Ovary (tissue), 9 donors: ENCODE results near the gene BRD4. TPM values are rescaled to one million over a fixed set of nuclear protein-coding genes. Genes with fewer than 3 reads are reported as not detected.

Source experiments
- DNase-seq, 5 donors: peaks; one replicate each; pipeline ENCODE4 v3.0.0-alpha.2; 2019 to 2020
- H3K27ac ChIP-seq, 2 donors: fragments of 200-600 bp; one replicate each; pipeline versions ENCODE4 v1.5.1 to v1.8.0; 2019 to 2022
- H3K27me3 ChIP-seq: fragments of 200-600 bp; one replicate; pipeline ENCODE4 v1.8.0; 2022
- H3K36me3 ChIP-seq: fragments of 200-600 bp; sonication (generic); one replicate; pipeline ENCODE4 v1.5.1; 2019
- H3K4me1 ChIP-seq: one replicate; pipeline ENCODE4 v1.8.1; 2013; ENCODE audit warnings: mild to moderate bottlenecking, moderate library complexity; ENCODE audit not compliant: insufficient read depth
- H3K4me3 ChIP-seq: fragments of 200-600 bp; sonication (generic); one replicate; pipeline ENCODE4 v1.5.1; 2017
- H3K9me3 ChIP-seq, 2 donors: fragments of 200-600 bp in 1 of 2; sonication (generic) in 1 of 2; one replicate each; pipeline versions ENCODE4 v1.5.1 to v1.8.1; 2013 to 2019; ENCODE audit warnings: mild to moderate bottlenecking in 1 of 2, moderate library complexity in 1 of 2
- EP300 ChIP-seq: sonication (generic); formaldehyde crosslinking; IDR thresholded peaks from one replicate; pipeline ENCODE4 v1.6.1; 2017; ENCODE audit warnings: antibody characterized with exemption
- POLR2A ChIP-seq: fragments of 450-650 bp; IDR thresholded peaks from one replicate; pipeline ENCODE4 v1.6.1; 2017; ENCODE audit warnings: antibody characterized with exemption, mild to moderate bottlenecking, moderate library complexity
- WGBS, 3 donors: extraction: QIAGEN DNeasy Blood & Tissue Kit in 1 of 3; methylation state at CpG; one replicate each; pipeline versions ENCODE4 v1.1.5 to v1.1.7; 2013 to 2017; 5-methylcytosine and 5-hydroxymethylcytosine counted together
- intact Hi-C, 4 donors: fragments of 100-400 bp; cut with DNase I; formaldehyde crosslinking; loops; one replicate each; pipeline versions ENCODE4 v1.11.0 to v1.15.1; 2022 to 2023
- polyA plus RNA-seq, 2 donors: library from polyadenylated mRNA; stranded (reverse); fragments of 200-250 nt in 1 of 2; fragments of 350-450 nt in 1 of 2; fragmentation: Illumina TruSeq in 1 of 2; extraction: RNeasy Lipid Tissue Mini Kit (QIAGEN cat#74804) in 1 of 2; gene quantifications; one replicate each; pipeline ENCODE4 v1.2.3, GENCODE V29; 2013 to 2014
- total RNA-seq, 7 donors: library from RNA; depleted of rRNA in 2 of 7; stranded (reverse); fragments of >200 nt in 2 of 7; fragmentation: NEBNext Ultra II Directional in 3 of 7; extraction: Animal tissue kit (Norgen Biotek cat#: 25700) in 3 of 7; gene quantifications; one replicate each; pipeline versions ENCODE4 v1.1.0 to v1.2.4, GENCODE V29; 2016 to 2023
- TF ChIP-seq, protein P1 (sequence below), 3 donors: fragments of 450-650 bp in 2 of 3; fragments of 200-600 bp in 1 of 3; IDR thresholded peaks; one replicate each; pipeline versions ENCODE4 v1.5.1 to v1.8.0; 2016 to 2022; ENCODE audit warnings: antibody characterized with exemption in 3 of 3, mild to moderate bottlenecking in 1 of 3
- donor health status: DM: no; HTN: no; CAD: no; lungs with moderate emphysema.
- donor health status: DM: no; HTN: no; CAD: no.
- donor health status: Bipolar disorder and iron deficiency.
- donor health status: DM: yes; HTN: yes; CAD: no.
- donor health status: DM: no; HTN: no; CAD: no.
- donor health status: DM: yes; HTN: yes; CAD: no.

BRD4 gene
- total and polyA plus RNA-seq, 9 donors = 19.6 to 127 (median 90.4) TPM

- intact Hi-C loops = loop anchor here in 2 of 4 donors (5.0 to 10.0 kb wide), 2 partner anchors 33 to 51 kb away; partner anchors contain the start of gene BRD4 (in 1 of the 2)
Observed at GRCh38 chr19:15284091-15284490, 48.2 kb downstream of the BRD4 start.

DNA sequence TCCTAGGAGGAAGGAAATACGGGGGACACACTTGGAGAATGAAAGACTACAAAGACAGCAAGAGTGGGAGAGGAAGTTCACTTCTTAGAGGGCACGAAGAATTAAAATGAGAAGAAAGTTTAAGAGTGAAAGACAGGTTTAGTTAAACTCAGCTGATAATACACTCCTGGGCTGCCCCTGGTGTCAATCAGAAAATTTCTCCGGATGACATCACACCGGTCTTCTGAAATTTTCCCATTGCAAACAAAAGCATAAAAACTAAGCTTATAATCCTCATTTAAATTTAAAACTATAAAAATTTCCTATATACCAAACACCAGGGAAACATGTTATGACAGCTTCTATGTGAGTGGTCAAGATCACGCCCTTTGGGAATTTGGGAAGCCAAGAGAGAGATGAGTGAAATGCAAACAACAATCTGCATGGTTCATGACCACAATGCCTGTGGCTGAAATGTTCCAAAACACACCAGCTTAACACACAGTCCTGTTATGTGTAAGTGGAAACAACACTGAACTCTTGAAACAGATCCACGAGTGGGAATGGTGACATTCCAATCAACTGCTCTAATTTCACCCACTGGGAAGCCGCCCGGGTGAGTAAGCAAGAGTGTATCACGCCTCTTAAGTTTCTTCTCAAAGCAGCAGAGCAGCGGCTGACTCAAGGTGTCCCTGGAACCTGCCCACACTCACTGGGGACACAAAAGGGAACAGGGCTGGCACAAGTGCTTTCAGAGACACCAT is 49.0 kb downstream of the BRD4 start:
- WGBS, 3 donors = 35 to 41% (median 39%) methylated on average over 10 of the region's 10 CpGs
- TF ChIP-seq, protein P1, sequence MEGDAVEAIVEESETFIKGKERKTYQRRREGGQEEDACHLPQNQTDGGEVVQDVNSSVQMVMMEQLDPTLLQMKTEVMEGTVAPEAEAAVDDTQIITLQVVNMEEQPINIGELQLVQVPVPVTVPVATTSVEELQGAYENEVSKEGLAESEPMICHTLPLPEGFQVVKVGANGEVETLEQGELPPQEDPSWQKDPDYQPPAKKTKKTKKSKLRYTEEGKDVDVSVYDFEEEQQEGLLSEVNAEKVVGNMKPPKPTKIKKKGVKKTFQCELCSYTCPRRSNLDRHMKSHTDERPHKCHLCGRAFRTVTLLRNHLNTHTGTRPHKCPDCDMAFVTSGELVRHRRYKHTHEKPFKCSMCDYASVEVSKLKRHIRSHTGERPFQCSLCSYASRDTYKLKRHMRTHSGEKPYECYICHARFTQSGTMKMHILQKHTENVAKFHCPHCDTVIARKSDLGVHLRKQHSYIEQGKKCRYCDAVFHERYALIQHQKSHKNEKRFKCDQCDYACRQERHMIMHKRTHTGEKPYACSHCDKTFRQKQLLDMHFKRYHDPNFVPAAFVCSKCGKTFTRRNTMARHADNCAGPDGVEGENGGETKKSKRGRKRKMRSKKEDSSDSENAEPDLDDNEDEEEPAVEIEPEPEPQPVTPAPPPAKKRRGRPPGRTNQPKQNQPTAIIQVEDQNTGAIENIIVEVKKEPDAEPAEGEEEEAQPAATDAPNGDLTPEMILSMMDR (IDR thresholded peaks at IDR 0.05) = no peak
- no peak for TF ChIP-seq EP300
- TF ChIP-seq POLR2A = no peak
- Histone ChIP-seq H3K27me3 (no peaks in the 10 kb centered on the region), H3K36me3 (no peaks in the 10 kb centered on the region), H3K27ac (no peak overlapping the region), H3K4me3 (no peak overlapping the region), H3K9me3 (no peaks in the 10 kb centered on the region), H3K4me1 (peaks cover 62% of the 10 kb centered on the region)
- peak in 1 of 5 donors; percentile 40 for DNase-seq
- intact Hi-C loops = loop anchor here in 2 of 4 donors (5.0 to 10.0 kb wide), 2 partner anchors 34 to 51 kb away; partner anchors contain the start of gene BRD4 (in 1 of the 2)

More at GRCh38 chr19:15284091-15284490, 48.2 kb downstream of the BRD4 start:
- TF ChIP-seq, protein P1 (IDR thresholded peaks at IDR 0.05) = no peak
- TF ChIP-seq EP300 (no peak), POLR2A (no peak)
- no peak overlapping the region for H3K27ac ChIP-seq
- peaks cover 68% of the 10 kb centered on the region for H3K4me1 ChIP-seq
- WGBS, 3 donors = 79 to 89% (median 84%) methylated on average over 5 of the region's 5 CpGs
- no peaks in the 10 kb centered on the region for H3K36me3 ChIP-seq
- no peak for DNase-seq
- H3K4me3 ChIP-seq = no peak overlapping the region
- H3K27me3 ChIP-seq = no peaks in the 10 kb centered on the region
- no peaks in the 10 kb centered on the region for H3K9me3 ChIP-seq

- no peak overlapping the region for H3K27ac ChIP-seq
- H3K36me3 ChIP-seq = no peaks in the 10 kb centered on the region
- no peak for DNase-seq
- H3K4me3 ChIP-seq = no peak overlapping the region
- TF ChIP-seq POLR2A (no peak), EP300 (no peak)
- TF ChIP-seq, protein P1 (IDR thresholded peaks at IDR 0.05) = no peak
- WGBS, 3 donors = 82 to 89% (median 86%) methylated on average over 1 of the region's 1 CpG
- H3K4me1 ChIP-seq = peaks cover 54% of the 10 kb centered on the region
- intact Hi-C loops = loop anchor here in 2 of 4 donors (5.0 to 10.0 kb wide), 2 partner anchors 35 to 52 kb away; partner anchors contain the start of gene BRD4 (in 1 of the 2)
- H3K9me3 ChIP-seq = no peaks in the 10 kb centered on the region
- no peaks in the 10 kb centered on the region for H3K27me3 ChIP-seq
Observed at GRCh38 chr19:15282311-15282705, 50.0 kb downstream of the BRD4 start.

GRCh38 chr19:15280915-15281683 is 51.2 kb downstream of the BRD4 start:
- H3K36me3 ChIP-seq = no peaks in the 10 kb centered on the region
- peak; percentile 78 to 85 (median 80) for DNase-seq
- WGBS, 3 donors = 7 to 15% (median 11%) methylated on average over 12 of the region's 12 CpGs
- peaks cover 63% of the 10 kb centered on the region for H3K4me1 ChIP-seq
- no peaks in the 10 kb centered on the region for H3K9me3 ChIP-seq
- TF ChIP-seq, protein P1 (IDR thresholded peaks at IDR 0.05) = no peak
- TF ChIP-seq POLR2A (no peak), EP300 (no peak)
- intact Hi-C loops = loop anchor here in 2 of 4 donors (5.0 to 10.0 kb wide), 2 partner anchors 36 to 54 kb away; partner anchors contain the start of gene BRD4 (in 1 of the 2)
- H3K4me3 ChIP-seq = no peak overlapping the region
- peak overlapping the region in 1 of 2 donors; percentile 22 for H3K27ac ChIP-seq
- H3K27me3 ChIP-seq = no peaks in the 10 kb centered on the region
